ENCODE measurements around the gene KRTAP13-1.

- TF ChIP-seq CTCF (IDR thresholded peaks at IDR 0.05; ENCODE audit: low read depth, low read length) (no peak), EZH2phosphoT487 (IDR thresholded peaks at IDR 0.05; ENCODE audit: low read depth) (no peak)
Observed at GRCh38 chr21:30437010-30437565, 41.3 kb downstream of the KRTAP13-1 start.
